VCaP (cell line): ENCODE measurements around the gene CKLF.
"Not testable (repeated sequence)": the region's sequence is repeated elsewhere in the genome, so short reads cannot be mapped to it uniquely, and the experiment has no call there.

Experiments
- H3K27ac ChIP-seq: fragments of 450-650 bp; 2 replicates; pipeline ENCODE4 v1.5.1; 2017
- TF ChIP-seq, protein P1 (sequence below): fragments of 450-650 bp; conservative IDR thresholded peaks from 2 replicates; pipeline ENCODE4 v1.5.1; 2017; ENCODE audit warnings: mild to moderate bottlenecking, moderate library complexity

Gene CKLF

GRCh38 chr16:66604376-66605176, 52.2 kb downstream of the CKLF start, which contains the start of gene CMTM3:
CMTM3 (plus strand) TSS chr16:66604704; CDS start chr16:66604806, 102 bp downstream.
- TF ChIP-seq, protein P1, sequence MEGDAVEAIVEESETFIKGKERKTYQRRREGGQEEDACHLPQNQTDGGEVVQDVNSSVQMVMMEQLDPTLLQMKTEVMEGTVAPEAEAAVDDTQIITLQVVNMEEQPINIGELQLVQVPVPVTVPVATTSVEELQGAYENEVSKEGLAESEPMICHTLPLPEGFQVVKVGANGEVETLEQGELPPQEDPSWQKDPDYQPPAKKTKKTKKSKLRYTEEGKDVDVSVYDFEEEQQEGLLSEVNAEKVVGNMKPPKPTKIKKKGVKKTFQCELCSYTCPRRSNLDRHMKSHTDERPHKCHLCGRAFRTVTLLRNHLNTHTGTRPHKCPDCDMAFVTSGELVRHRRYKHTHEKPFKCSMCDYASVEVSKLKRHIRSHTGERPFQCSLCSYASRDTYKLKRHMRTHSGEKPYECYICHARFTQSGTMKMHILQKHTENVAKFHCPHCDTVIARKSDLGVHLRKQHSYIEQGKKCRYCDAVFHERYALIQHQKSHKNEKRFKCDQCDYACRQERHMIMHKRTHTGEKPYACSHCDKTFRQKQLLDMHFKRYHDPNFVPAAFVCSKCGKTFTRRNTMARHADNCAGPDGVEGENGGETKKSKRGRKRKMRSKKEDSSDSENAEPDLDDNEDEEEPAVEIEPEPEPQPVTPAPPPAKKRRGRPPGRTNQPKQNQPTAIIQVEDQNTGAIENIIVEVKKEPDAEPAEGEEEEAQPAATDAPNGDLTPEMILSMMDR, result peak; percentile 77
- H3K27ac ChIP-seq, result peak within 1 kb of the TSS; percentile 70

GRCh38 chr16:66605177-66605978, 53.0 kb downstream of the CKLF start:
- H3K27ac ChIP-seq, result peak overlapping the region; percentile 70
- TF ChIP-seq, protein P1, result no peak

DNA sequence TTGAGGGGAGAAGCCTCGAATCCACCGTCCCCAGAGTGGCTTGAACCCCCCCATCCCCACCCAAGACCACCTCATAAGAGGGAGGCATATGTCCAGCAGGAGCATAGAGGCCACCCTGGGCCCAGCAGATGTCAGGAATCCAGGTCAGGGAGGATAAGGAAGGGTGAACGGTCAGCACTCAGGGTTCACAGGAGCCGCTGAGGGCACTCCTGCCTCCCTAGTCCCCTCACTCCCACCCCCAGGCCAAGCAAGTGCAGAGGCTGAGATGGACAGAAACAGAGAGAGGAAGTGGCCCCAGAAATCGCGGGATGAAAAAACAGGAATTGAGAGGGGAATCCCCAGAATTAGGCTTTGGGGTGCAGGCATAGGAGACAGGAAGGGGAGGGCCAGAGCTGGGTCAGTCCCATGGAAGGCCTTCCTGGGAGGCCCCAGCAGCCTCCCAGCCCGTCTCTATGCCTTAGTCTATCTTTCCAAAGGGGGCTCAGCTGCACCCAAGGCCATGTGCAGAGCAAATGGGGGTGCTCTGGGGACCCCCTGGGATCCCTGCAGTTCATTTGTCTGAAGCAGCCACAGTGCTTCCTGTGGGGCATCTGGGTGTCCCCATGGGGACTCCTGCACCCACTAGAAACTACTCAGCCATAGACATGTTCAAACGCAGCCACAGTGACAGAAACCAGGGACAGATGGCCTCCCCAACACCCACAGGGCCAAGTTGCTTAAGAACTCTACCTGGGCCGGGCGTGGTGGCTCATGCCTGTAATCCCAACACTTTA, 53.8 kb downstream of the CKLF start:
- no peak overlapping the region for H3K27ac ChIP-seq
- TF ChIP-seq, protein P1, result no peak

DNA sequence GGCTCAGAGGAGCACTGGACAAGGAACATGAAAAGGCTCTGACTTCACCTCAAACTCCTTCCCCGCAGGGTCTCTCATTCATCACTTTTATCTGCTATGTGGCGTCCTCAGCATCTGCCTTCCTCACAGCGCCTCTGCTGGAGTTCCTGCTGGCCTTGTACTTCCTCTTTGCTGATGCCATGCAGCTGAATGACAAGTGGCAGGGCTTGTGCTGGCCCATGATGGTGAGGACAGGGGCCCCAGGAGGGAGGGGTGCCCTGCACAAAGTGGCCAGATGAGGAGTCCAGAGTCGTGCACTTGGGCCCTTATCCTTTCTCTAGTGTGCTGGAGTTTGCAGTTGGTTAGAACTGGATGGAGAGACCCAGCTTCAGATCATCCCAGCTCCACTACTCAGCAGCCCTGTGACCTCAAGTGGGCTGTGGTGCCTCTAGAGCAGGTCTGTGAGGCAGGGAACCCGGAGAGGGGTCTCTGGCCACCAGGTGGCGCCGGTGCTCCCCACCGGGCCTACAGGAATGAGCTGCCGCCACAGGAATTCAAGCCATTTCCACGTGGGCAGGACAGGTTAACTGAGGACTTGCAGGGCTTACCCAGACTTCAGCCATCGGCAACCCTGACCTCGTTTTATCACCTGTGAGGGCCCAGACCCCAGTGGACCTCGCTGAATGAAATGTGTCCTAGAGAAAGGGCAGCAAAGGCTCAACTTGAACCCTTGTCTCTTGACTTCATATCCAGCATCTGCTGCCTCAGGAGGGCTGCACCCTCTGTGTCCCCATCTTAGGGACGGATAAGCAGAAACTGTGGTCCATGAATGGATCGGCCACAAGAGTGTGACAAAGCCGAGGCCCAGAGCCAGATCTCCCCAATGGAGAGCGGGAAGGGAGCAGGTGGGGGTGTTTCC, 56.1 kb downstream of the CKLF start:
- peak overlapping the region; percentile 19; the same call in 1 of the 2 replicates for H3K27ac ChIP-seq
- TF ChIP-seq, protein P1, result peak; percentile 89

DNA sequence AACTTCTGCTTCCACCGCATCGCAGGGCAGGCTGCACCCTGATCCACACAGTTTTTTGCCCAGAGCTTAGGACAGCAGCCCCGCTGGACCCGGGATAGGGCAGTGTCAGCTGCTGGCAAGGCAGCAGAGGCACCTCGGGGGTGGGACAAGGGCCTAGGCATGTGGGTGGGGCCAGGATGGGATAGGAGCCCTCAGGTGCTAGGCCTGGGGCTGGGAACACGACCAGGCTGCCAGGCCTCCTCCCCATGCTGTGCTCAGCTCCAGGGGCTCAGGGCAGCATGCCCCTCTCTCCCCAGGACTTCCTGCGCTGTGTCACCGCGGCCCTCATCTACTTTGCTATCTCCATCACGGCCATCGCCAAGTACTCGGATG, 56.7 kb downstream of the CKLF start:
- H3K27ac ChIP-seq, result peak overlapping the region; percentile 19; the same call in 1 of the 2 replicates

DNA sequence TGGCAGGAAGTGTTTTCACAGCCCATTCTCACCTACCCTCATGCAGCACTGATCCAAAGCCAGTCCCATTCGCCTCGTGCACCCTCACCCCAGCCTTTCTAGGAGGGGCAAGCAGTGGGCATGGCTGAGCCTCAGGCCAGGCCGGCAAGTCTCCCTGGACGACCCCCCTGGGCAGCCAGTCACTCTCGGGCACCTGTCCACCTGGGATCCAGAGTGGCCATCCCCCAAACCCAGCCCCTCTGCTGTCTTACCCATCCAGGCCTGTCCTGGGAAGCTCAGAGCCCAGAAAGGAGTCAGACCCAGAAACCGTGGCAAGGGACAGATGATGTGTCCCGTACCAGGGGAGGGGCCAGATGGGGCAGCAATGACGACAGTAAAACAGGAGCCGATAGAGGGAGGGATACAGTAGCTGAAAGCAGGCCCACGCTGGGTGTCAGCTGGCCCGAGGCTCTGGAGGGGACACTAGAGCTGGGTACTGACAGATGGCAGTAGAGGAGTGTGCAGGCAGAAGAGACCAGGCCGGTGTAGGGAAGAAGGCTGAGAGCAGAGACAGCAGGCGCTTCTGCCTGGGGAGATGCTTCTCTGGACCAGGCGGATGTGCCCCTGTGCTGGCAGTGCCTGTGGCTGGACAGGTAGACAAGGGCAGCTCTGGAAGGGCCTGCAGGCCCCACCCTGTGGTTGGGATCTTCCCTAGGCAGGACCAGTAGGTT, 57.9 kb downstream of the CKLF start:
- TF ChIP-seq, protein P1, result no peak
- H3K27ac ChIP-seq, result no peak overlapping the region

More for the DNA sequence above, 56.7 kb downstream of the CKLF start:
- TF ChIP-seq, protein P1, result no peak

GRCh38 chr16:66611911-66612310, 59.5 kb downstream of the CKLF start:
- not testable (repeated sequence) for H3K27ac ChIP-seq
